Activated naive CD8-positive, alpha-beta T cell (primary cell): ENCODE results near the gene PICALM.

Experiments
- H3K27ac Mint-ChIP-seq: one replicate; pipeline ENCODE4 v1.8.0; 2021; ENCODE audit warnings: mixed read lengths
- H3K27me3 Mint-ChIP-seq: one replicate; pipeline ENCODE4 v1.8.0; 2021; ENCODE audit warnings: mixed read lengths
- H3K36me3 Mint-ChIP-seq: one replicate; pipeline ENCODE4 v1.8.0; 2021; ENCODE audit warnings: mixed read lengths
- H3K4me1 Mint-ChIP-seq: one replicate; pipeline ENCODE4 v1.8.0; 2021; ENCODE audit warnings: low read depth, mixed read lengths
- H3K4me3 Mint-ChIP-seq: one replicate; pipeline ENCODE4 v1.8.0; 2021; ENCODE audit warnings: mild to moderate bottlenecking, mixed read lengths
- H3K9me3 Mint-ChIP-seq: one replicate; pipeline ENCODE4 v1.8.0; 2021; ENCODE audit warnings: low read depth, mixed read lengths

PICALM gene

DNA sequence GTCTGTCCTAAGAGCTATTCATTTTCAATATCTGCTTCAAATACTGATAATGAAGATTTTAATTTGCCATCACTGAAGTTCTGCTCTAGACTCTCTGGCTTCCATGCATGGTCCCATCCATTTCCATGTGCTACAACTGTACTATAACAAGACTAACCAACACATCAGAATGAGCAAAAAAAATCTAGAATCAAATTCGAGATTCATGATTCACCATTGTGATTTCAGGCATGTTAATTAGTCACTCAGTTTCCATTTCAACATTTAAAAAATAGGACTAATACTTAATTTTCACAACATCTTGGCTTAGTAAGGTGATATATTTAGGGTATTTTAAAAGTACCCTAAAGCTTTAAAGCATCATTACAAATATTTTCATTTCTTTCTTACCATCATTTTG lies 22.8 kb downstream of the PICALM start:
- H3K4me3 Mint-ChIP-seq = peak overlapping the region; percentile 77
- H3K27ac Mint-ChIP-seq = peak overlapping the region; percentile 98
- H3K27me3 Mint-ChIP-seq = no peaks in the 10 kb centered on the region
- H3K4me1 Mint-ChIP-seq = peaks cover 86% of the 10 kb centered on the region
- peaks cover 3% of the 10 kb centered on the region for H3K9me3 Mint-ChIP-seq
- peaks cover 3% of the 10 kb centered on the region for H3K36me3 Mint-ChIP-seq

DNA sequence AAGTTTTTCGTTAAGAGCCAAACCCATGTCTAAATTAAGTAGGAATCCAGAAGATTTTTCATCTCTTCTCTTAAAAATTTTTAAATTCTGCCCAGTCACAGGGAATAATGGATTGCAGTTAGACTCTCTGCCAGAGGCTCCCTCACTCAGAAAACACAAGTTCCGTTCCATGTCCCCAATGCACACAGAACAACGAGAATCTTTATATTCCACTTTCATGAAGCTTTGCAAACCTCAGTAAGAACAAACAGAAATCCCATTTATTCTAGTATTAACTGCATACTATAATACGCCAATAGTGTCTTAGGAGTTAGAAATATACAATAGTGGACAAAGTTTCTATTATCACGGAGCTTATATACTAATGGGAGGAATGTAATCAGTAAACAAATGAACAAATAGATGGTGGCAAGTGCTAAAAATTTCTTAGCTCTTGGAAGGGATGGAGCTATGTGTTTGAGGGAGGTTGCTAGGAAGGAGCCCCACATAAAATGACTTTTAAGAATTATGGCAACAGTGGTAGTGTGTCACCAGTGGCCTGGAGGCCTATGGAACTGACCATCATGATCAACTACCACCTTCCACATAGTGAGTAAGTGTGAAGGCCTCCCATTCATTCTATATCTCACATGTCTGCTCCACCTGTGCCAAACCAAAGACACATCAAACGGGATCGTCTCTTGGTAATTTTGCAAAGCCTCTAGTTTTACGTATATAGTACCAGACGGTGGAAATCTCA lies 24.9 kb downstream of the PICALM start:
- H3K27ac Mint-ChIP-seq = peak overlapping the region; percentile 90
- peaks cover 3% of the 10 kb centered on the region for H3K36me3 Mint-ChIP-seq
- H3K9me3 Mint-ChIP-seq = peaks cover 3% of the 10 kb centered on the region
- peak overlapping the region; percentile 13 for H3K4me3 Mint-ChIP-seq
- H3K27me3 Mint-ChIP-seq = no peaks in the 10 kb centered on the region
- H3K4me1 Mint-ChIP-seq = peaks cover 74% of the 10 kb centered on the region

DNA sequence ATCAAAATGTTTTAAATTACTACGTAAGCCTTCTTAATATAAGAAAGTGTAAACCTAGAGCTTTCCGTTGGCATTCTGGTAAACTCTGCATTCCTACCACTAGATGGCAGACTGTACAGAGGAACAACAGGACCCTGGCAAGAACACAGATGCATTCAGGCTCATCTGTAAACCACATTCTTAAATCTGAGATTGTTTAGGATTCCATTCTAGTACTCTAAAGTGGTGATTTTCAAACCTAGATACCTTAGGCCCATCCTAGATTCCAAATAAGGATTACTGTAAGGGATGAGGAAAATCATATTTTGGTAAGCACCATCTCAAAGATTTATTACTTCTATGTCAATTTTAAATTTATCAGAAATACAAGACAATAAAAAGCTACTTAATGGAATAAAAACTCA lies 26.9 kb downstream of the PICALM start:
- H3K4me1 Mint-ChIP-seq = peaks cover 59% of the 10 kb centered on the region
- peak overlapping the region; percentile 56 for H3K27ac Mint-ChIP-seq
- H3K4me3 Mint-ChIP-seq = peak overlapping the region; percentile 11
- no peaks in the 10 kb centered on the region for H3K27me3 Mint-ChIP-seq
- H3K36me3 Mint-ChIP-seq = peaks cover 3% of the 10 kb centered on the region
- peaks cover 3% of the 10 kb centered on the region for H3K9me3 Mint-ChIP-seq

DNA sequence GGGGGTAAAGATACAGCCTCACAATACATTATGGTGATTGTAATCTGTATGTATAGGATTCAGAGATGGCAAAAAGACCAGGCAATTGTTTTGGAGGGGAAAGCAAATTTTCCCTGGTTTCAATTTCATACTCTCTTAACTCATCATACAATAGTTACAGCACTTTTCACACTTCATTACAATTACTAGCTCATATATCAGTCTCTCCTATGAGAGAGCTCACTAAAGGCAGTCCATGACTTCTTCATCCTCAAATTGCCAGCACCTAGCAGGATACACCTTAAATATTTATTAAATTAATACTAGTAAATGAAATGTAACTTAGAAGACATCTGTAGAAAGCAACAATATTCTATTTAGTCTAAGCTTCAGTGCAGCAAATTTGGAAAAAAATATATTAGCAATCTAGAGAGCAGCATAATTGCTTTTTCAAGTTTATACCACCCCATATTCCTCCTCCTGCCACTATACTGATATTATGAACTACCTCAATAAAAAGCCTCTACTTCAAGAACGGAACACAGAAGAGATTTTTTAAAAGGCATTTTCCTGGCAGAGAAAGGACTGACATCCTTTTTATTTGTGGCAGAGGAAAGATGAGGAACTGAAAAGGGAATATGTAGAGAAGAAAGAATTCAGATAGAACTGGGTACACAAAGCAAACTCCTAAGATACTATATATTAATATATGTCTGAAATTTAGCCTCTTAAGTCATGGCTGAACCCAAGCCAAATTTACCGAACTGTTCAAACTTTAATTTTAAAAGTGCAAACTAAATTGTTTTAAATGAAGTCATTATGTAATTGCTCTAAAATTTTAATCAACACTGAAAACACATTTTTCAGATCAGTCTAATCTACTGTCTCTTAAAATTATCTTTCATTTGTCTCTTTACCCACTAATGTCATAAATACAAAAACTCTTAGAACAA lies 27.7 kb downstream of the PICALM start:
- peaks cover 57% of the 10 kb centered on the region for H3K4me1 Mint-ChIP-seq
- H3K4me3 Mint-ChIP-seq = no peak overlapping the region
- peaks cover 3% of the 10 kb centered on the region for H3K9me3 Mint-ChIP-seq
- no peaks in the 10 kb centered on the region for H3K27me3 Mint-ChIP-seq
- peak overlapping the region; percentile 56 for H3K27ac Mint-ChIP-seq
- peaks cover 2% of the 10 kb centered on the region for H3K36me3 Mint-ChIP-seq

DNA sequence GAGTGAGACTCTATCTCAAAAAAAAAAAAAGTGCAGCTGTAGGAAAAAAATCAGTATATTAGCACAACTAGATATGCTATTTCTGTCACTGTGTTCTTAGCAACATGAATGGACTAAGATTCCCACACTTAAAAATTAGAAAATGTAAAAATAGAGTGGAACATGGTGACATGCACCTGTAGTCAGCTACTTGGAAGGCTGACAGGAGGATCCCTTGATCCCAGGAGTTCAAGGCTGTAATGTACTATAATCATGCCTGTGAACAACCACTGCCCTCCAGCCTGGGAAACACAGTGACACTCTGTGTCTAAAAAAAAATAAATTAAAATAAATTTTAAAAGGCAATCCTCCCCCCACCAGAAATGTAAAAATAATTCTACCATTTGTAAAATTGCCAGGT lies 29.8 kb downstream of the PICALM start:
- no peak overlapping the region for H3K27ac Mint-ChIP-seq
- no peaks in the 10 kb centered on the region for H3K9me3 Mint-ChIP-seq
- H3K27me3 Mint-ChIP-seq = no peaks in the 10 kb centered on the region
- H3K36me3 Mint-ChIP-seq = peaks cover 2% of the 10 kb centered on the region
- no peak overlapping the region for H3K4me3 Mint-ChIP-seq
- H3K4me1 Mint-ChIP-seq = peaks cover 53% of the 10 kb centered on the region

DNA sequence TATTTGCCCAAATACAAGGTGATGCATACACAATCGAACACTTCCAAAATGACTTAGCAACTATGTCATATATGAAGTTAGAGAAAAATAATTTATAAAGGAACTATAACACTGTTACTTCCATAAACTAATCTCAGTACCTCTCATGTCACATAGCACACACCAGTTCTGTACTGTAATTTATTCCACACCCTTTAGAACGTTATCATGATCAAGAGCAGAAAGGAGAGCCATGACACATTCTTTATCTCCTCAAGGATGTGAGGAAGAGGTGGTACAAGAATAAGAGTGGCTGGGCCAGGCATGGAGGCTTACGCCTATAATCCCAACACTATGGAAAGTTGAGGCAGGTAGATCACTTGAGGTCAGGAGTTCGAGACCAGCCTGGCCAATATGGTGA lies 31.1 kb downstream of the PICALM start:
- Mint-ChIP-seq H3K4me1 (peaks cover 53% of the 10 kb centered on the region), H3K36me3 (peaks cover 2% of the 10 kb centered on the region), H3K27me3 (no peaks in the 10 kb centered on the region), H3K4me3 (no peak overlapping the region), H3K27ac (no peak overlapping the region), H3K9me3 (no peaks in the 10 kb centered on the region)

DNA sequence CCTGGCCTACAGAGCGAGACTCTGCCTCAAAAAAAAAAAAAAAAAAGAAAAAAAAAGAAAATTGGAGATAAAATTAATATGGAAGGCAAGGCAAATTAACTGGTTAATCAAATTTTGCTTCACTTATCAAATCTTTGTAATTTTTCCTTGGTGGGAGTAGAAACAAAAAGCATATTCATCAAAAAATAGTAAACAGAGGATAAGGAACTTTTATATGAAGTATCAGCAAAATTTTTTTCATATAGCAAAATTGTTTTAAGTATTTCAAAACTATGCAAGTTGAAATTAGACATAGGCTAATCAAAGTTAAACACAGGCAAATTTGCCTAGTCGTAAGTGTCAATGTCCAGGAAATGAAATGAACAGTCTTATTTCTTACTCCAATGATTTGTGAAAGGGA lies 33.0 kb downstream of the PICALM start:
- no peak overlapping the region for H3K4me3 Mint-ChIP-seq
- H3K27ac Mint-ChIP-seq = no peak overlapping the region
- no peaks in the 10 kb centered on the region for H3K9me3 Mint-ChIP-seq
- H3K27me3 Mint-ChIP-seq = no peaks in the 10 kb centered on the region
- H3K36me3 Mint-ChIP-seq = peaks cover 6% of the 10 kb centered on the region
- H3K4me1 Mint-ChIP-seq = peaks cover 54% of the 10 kb centered on the region

DNA sequence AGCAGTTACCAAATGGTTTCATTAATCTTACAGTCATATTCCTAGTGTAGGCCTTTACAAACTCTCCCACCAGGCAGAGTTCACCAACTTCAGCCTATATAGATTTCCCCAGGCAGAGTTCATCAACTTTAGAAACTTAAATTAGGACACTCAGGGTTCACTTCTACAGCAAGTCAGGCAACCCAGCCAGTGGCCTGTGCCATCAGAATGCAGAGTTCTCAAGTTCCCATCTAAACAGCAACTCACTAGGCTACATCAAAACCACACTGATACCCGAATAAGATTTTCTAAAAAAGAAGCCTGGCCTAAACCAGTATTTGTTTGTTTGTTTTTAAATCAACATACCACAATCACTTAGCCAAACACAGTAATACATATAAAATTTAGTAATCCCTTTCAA lies 33.7 kb downstream of the PICALM start:
- peak overlapping the region; percentile 11 for H3K27ac Mint-ChIP-seq

DNA sequence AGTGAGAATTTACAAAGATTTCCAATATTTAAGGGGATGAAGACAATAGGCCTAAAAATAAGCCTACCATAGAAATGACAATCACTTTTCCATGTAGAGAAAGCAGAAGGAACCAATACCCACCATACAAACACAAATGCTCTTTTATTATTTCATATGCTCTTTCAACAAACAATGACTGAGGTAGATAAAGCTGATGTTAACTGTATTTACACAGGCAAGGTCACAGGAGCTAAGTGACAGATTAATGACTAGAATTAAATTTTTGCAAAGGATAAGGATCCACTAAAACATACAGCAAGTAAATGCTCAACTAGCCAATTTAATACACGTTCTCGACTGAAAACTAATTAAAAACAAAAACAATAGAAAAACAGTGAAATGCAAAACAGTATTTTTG lies 34.2 kb downstream of the PICALM start:
- peak overlapping the region; percentile 0 for H3K4me3 Mint-ChIP-seq
- H3K27me3 Mint-ChIP-seq = no peaks in the 10 kb centered on the region
- peak overlapping the region; percentile 11 for H3K27ac Mint-ChIP-seq
- peaks cover 8% of the 10 kb centered on the region for H3K36me3 Mint-ChIP-seq
- no peaks in the 10 kb centered on the region for H3K9me3 Mint-ChIP-seq
- peaks cover 52% of the 10 kb centered on the region for H3K4me1 Mint-ChIP-seq

More for the DNA sequence above, 33.7 kb downstream of the PICALM start:
- no peaks in the 10 kb centered on the region for H3K9me3 Mint-ChIP-seq
- H3K4me1 Mint-ChIP-seq = peaks cover 54% of the 10 kb centered on the region
- H3K36me3 Mint-ChIP-seq = peaks cover 8% of the 10 kb centered on the region
- no peak overlapping the region for H3K4me3 Mint-ChIP-seq
- H3K27me3 Mint-ChIP-seq = no peaks in the 10 kb centered on the region

DNA sequence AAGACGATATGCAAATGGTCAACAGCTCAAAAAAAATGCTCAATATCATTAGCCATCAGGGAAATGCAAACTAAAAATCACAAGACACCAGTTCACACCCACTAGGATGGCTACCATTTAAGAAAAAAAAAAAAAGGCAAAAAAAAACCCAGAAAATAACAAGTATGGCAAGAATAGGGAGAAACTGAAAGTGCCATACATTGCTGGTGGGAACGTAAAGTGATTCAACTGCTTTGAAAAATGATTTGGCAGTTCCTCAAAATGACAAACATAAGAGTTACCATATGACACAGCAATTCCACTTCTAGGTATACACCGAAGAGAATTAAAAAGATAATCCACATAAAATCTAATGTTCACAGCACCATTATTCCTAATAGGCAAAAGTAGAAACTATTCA lies 47.5 kb downstream of the PICALM start:
- H3K36me3 Mint-ChIP-seq = peaks cover 24% of the 10 kb centered on the region
- H3K4me1 Mint-ChIP-seq = peaks cover 36% of the 10 kb centered on the region
- H3K27me3 Mint-ChIP-seq = no peaks in the 10 kb centered on the region
- no peak overlapping the region for H3K4me3 Mint-ChIP-seq
- no peaks in the 10 kb centered on the region for H3K9me3 Mint-ChIP-seq
- H3K27ac Mint-ChIP-seq = peak overlapping the region; percentile 46

DNA sequence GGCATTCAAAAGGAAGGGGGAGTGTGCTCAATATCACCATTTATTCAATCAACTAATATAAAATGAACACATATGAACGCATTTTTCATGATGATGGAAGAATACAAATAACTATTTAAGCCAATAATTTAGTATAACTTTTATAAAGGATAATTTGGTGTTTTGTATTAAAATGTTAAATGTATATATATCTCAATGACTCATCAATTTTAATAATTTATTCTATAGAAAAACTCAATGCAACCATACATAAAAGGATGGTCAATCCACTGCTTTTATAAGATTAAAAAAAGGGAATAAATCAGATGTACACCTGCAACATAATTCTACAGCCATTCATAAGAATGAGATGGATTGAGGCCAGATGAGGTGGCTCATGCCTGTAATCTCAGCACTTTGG lies 50.6 kb downstream of the PICALM start:
- no peak overlapping the region for H3K27ac Mint-ChIP-seq
- H3K4me1 Mint-ChIP-seq = peaks cover 42% of the 10 kb centered on the region
- H3K27me3 Mint-ChIP-seq = no peaks in the 10 kb centered on the region
- H3K36me3 Mint-ChIP-seq = peaks cover 20% of the 10 kb centered on the region
- no peaks in the 10 kb centered on the region for H3K9me3 Mint-ChIP-seq
- H3K4me3 Mint-ChIP-seq = no peak overlapping the region

DNA sequence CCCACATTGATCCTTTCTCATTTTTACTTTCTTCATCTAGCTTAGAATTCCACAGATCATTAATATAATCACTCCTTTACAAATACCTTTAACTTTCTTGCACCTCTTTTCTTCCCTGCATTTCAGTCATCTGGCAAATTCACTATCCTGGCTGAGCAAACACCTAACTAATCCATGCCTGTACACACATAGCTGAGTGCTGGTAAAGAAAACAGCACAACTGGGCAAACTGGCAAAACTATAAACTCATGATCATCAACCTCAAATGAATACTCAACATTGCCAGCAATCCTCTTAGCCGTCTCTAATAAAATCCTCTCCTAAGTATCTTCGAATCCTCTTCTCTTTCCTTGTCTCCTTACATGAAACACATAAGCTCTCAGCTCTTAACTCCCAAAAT lies 52.4 kb downstream of the PICALM start:
- Mint-ChIP-seq H3K27ac (peak overlapping the region; percentile 72), H3K9me3 (no peaks in the 10 kb centered on the region), H3K36me3 (peaks cover 14% of the 10 kb centered on the region), H3K27me3 (no peaks in the 10 kb centered on the region), H3K4me1 (peaks cover 28% of the 10 kb centered on the region), H3K4me3 (no peak overlapping the region)

DNA sequence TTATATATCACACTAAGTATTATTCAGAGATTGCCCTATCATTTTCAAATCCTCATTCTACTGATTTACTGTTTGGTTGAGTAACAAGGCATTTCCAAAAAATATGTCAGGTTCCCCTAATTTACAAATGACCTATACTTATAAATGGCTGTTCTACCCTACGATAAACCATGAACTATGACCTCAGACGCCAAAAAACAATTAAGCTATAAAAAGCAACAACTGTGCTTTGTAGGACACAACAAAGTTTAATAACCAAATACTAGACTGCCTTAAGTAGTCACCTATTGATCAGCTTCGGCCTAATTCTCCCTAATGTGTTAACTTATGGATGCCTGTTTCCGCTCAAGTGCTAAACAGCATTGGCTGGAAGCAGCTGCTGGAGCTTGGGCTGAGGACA lies 53.2 kb downstream of the PICALM start:
- peaks cover 16% of the 10 kb centered on the region for H3K36me3 Mint-ChIP-seq
- H3K27me3 Mint-ChIP-seq = no peaks in the 10 kb centered on the region
- peaks cover 22% of the 10 kb centered on the region for H3K4me1 Mint-ChIP-seq
- peak overlapping the region; percentile 72 for H3K27ac Mint-ChIP-seq
- no peak overlapping the region for H3K4me3 Mint-ChIP-seq
- no peaks in the 10 kb centered on the region for H3K9me3 Mint-ChIP-seq

DNA sequence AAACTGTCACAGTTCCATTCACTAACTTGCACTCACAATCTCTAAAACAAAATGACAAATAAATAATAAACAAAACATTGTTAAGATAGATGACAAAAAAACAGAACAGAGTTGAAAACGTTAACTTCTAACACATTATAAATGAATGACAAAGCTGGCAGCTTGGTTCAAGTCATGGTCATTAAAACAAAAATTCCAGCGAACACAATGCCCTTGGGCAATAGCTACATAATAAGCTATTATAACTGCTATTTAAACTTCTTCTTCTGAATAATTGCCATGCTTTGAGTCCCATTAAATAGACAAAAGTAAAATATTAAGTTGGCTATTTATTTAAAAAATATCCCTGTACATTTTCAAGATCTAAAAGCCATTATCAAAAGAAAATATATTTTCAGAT lies 54.7 kb downstream of the PICALM start:
- H3K27ac Mint-ChIP-seq = no peak overlapping the region
- peaks cover 15% of the 10 kb centered on the region for H3K4me1 Mint-ChIP-seq
- H3K4me3 Mint-ChIP-seq = no peak overlapping the region
- peaks cover 14% of the 10 kb centered on the region for H3K36me3 Mint-ChIP-seq
- H3K27me3 Mint-ChIP-seq = no peaks in the 10 kb centered on the region
- no peaks in the 10 kb centered on the region for H3K9me3 Mint-ChIP-seq

DNA sequence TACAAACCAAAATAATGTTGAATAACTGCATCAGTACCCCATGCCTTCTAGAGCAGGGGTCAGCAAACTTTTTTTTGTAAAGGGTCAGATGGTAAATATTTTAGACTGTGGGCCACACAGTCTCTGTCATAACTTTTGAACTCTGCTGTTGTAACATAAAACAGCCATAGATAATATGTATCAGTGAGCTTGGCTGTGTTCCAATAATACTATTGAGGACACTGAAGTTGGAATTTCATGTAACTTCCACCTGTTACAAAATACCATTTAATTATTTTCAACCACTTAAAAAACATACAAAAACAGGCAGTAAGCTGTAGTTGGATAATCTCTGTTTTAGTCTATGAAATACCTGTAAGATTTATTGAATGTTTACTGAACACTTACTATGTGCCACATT lies 55.2 kb downstream of the PICALM start:
- Mint-ChIP-seq H3K36me3 (peaks cover 13% of the 10 kb centered on the region), H3K27me3 (no peaks in the 10 kb centered on the region), H3K4me3 (no peak overlapping the region), H3K4me1 (peaks cover 15% of the 10 kb centered on the region), H3K9me3 (no peaks in the 10 kb centered on the region), H3K27ac (no peak overlapping the region)
